HPDE6-E6E7 (cell line): ENCODE data around the gene RMI2.

Source experiments
- DNase-seq: peaks from one replicate; pipeline ENCODE4 v3.0.0; 2011; ENCODE audit warnings: missing footprints; ENCODE audit errors: extremely low spot score

Gene RMI2

GRCh38 chr16:11384184-11384955, 39.1 kb downstream of the RMI2 start:
- DNase-seq = no peak

- no peak for DNase-seq
These were observed 39.8 kb downstream of the RMI2 start for GRCh38 chr16:11384956-11385586.

GRCh38 chr16:11386054-11386680, 40.9 kb downstream of the RMI2 start:
- no peak for DNase-seq

GRCh38 chr16:11386791-11387546, 41.7 kb downstream of the RMI2 start:
- DNase-seq = no peak

GRCh38 chr16:11389083-11389482, 43.8 kb downstream of the RMI2 start:
- DNase-seq = no peak

GRCh38 chr16:11389631-11390565, 44.6 kb downstream of the RMI2 start:
- DNase-seq = no peak

- DNase-seq = no peak
These were observed 45.6 kb downstream of the RMI2 start for GRCh38 chr16:11390573-11391495.

GRCh38 chr16:11391576-11391975, 46.3 kb downstream of the RMI2 start:
- DNase-seq = no peak

- no peak for DNase-seq
These were observed 46.9 kb downstream of the RMI2 start for GRCh38 chr16:11392041-11392581.

GRCh38 chr16:11393366-11393765, 48.1 kb downstream of the RMI2 start:
- DNase-seq = no peak

- no peak for DNase-seq
These were observed 48.8 kb downstream of the RMI2 start for GRCh38 chr16:11393861-11394592.

GRCh38 chr16:11394593-11394960, 49.3 kb downstream of the RMI2 start:
- DNase-seq = no peak

GRCh38 chr16:11395008-11395948, 50.0 kb downstream of the RMI2 start:
- no peak for DNase-seq

- no peak for DNase-seq
These were observed 50.6 kb downstream of the RMI2 start for GRCh38 chr16:11395949-11396240.

- DNase-seq = peak; percentile 78
These were observed 51.2 kb downstream of the RMI2 start for GRCh38 chr16:11396241-11397048.

GRCh38 chr16:11398136-11398535, 52.9 kb downstream of the RMI2 start:
- DNase-seq = no peak

GRCh38 chr16:11398851-11399250, 53.6 kb downstream of the RMI2 start:
- DNase-seq = no peak
